IPS-18c (cell line): ENCODE measurements around the gene CMSS1.

Experiments
- H3K4me3 ChIP-seq: 2 replicates; pipeline ENCODE4 v1.7.0; 2013; ENCODE audit warnings: low read depth, mild to moderate bottlenecking, low read length, moderate library complexity; ENCODE audit not compliant: insufficient read depth
- H3K9me3 ChIP-seq: one replicate; pipeline ENCODE4 v1.6.1; 2013; ENCODE audit warnings: mild to moderate bottlenecking, low read length, moderate library complexity; ENCODE audit not compliant: control insufficient read depth, insufficient read depth

Gene CMSS1

DNA sequence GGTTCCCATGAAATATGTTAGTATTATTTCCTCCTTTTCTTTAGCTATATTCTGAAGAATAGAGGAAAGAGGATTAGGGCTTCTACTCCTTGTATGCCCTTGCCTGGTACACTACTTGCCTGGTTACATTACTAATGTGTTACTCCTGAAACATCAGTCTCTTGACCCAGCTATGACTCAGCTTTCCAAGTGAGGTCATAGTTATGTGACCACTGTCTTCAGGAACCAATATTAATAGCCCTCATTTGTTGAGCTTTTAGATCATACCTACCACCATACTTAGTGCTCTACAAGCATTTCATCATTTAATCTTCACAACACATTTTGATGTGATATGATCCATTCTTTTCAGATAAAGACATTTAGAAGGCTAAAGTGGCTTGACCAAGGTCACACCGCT, 60.3 kb downstream of the CMSS1 start:
- no peaks in the 10 kb centered on the region for H3K9me3 ChIP-seq
- H3K4me3 ChIP-seq = no peak overlapping the region

DNA sequence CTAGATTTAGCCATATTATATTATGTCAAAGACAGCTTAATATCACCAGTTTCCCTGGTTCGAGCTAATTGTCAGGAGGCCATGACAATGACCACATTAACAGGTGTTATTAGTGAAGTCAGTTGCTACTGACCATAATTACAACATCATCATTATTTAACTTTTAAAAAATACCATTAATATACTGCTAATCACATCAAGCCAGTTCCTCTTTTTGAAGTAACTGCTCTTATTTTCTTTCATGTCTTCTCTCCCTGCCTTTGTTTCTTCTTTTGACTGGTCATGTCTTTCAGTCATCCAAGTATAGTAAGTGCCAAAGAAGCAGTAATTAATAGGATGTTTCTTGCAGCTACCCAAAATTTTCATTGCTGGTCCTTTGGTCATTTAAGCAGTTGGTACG, 61.6 kb downstream of the CMSS1 start:
- no peaks in the 10 kb centered on the region for H3K9me3 ChIP-seq

DNA sequence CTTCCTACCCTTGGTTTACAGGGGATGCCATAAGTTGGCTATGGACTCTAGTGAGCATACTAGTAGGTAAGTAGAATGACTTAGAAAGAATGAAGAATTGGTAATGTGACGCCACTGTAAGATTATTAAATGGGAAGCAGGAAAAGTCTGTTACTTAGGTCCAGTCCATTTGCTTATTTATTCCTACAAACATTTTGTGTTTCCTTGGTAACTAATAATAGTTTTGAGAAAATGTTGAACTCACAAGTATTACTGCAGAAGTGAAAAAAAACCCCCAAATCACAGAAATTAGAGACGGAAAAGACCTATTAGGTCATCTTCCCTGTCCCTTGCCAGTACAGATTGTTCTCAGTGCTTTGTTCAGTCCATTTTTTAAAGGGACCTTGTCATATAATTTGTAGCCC, 63.5 kb downstream of the CMSS1 start:
- Histone ChIP-seq H3K4me3 (no peak overlapping the region), H3K9me3 (no peaks in the 10 kb centered on the region)

More for the DNA sequence above, 61.6 kb downstream of the CMSS1 start:
- H3K4me3 ChIP-seq = no peak overlapping the region

DNA sequence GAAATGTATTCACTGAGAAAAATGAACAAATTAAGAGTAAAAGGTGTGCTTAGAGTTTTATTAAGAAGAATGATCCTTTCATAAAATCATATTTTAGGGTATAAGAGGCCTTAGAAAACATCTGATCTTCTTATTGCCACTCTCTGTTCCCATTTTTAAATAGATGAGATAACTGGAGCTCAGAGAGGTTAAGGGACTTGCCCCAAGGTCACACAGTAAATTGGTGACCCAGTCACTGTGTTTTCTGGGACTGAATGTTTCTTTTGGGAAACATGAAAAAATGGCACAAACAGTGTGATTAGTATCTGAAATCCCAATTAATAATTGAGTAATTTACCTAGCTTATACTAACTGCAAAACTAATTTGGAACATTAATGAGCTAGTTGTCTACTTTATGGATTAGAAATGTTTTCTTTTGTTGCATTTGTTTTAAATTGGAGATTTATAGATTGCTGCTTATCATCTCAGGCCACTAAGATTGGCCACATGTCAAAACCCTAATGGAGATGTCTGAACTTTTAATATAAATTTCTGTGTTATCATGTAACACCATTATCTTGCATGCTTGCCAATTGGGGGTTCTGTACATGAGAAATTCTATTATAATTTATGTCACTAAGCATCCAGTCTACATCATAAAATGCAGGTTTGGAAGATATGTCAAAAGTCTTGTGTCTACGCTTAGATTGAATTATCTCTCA, 64.9 kb downstream of the CMSS1 start:
- Histone ChIP-seq H3K9me3 (no peaks in the 10 kb centered on the region), H3K4me3 (no peak overlapping the region)

DNA sequence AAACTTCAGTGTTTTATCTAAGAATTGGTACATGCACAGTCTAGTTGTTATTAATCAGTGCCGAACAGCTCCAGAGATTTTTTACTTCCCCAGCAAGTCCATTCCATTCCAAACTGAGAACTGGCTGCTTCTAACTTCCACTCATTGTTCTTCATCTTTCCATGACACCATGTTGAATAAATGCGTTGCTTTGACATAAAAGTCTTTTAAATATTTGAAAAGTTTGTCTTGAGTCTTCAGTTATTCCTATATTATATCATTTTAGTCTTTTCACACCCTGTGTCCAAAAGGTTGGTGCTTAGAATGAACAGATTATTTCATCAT, 65.4 kb downstream of the CMSS1 start:
- Histone ChIP-seq H3K9me3 (no peaks in the 10 kb centered on the region), H3K4me3 (no peak overlapping the region)

DNA sequence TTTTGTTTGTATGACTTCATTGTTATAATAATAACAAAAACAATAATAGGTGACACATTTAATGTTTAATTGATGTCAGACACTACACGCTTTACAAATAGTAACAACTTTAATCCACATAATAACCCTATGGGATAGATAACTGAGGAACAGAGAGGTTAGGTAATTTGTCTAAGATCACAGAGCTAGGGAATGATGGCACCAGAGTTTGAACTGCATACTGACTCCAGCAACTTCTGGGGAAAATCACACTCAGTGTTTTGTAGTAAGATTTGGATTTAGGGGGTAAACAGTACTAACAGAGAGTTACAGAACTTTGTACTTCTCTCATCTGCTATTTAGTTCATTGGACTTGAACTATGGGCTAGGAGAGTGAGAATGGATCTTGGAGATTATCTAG, 66.0 kb downstream of the CMSS1 start:
- no peaks in the 10 kb centered on the region for H3K9me3 ChIP-seq
- no peak overlapping the region for H3K4me3 ChIP-seq

DNA sequence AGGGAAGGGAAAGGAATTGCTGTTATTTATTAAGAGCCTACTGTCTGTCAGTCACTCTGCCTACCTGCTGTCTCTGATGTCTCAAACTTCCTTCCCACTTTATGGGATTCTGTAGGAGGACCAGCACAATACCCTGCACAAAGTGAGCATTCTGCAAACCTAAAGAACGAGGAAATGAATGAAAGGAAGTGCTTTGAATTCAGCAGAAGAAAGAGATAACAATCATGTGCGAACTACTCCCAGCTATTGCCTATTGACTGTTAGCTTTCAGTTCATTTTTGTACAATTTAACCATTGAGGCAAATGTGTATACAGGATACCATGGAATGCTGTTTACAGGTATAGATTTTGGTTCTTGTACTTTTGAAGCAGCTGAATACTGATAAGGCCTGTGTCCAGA, 66.8 kb downstream of the CMSS1 start:
- no peaks in the 10 kb centered on the region for H3K9me3 ChIP-seq

DNA sequence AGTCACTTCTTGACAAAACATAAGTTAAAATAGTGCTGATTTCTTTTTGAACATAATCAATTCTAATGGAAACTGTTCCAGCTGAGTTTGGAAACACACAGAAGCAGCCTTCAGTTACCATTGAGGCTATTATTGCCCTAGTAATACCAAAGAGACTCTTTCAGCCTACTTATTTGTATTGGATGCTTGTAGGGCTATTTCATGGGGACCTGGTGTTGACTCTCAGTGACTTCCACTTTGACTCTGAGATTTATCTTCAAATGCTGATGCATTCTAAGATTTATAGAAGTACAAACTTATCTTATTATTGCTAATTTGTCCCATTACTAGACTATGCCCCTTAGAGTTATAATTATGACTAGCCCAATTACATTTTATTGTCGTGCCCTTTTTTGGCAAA, 67.4 kb downstream of the CMSS1 start:
- Histone ChIP-seq H3K4me3 (no peak overlapping the region), H3K9me3 (no peaks in the 10 kb centered on the region)

More for the DNA sequence above, 66.8 kb downstream of the CMSS1 start:
- no peak overlapping the region for H3K4me3 ChIP-seq

DNA sequence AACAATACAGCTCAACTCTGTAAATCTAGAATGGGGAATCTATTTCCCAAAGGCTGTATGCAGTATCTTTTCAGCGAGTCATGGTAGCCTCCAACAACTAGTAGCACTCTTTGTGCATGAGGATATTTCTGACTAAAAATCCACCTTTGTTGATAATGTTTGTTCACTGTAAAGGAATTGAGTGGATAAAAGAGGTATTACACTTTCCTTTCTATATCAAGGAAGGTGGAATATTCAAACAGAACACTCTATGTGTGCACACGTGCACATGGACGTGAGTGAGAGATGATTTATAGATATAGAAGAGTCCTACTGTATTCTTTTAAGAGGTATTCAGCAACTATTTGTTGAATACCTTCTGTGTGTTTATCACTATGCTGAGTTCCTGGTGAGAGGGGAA, 68.2 kb downstream of the CMSS1 start:
- H3K4me3 ChIP-seq = no peak overlapping the region

DNA sequence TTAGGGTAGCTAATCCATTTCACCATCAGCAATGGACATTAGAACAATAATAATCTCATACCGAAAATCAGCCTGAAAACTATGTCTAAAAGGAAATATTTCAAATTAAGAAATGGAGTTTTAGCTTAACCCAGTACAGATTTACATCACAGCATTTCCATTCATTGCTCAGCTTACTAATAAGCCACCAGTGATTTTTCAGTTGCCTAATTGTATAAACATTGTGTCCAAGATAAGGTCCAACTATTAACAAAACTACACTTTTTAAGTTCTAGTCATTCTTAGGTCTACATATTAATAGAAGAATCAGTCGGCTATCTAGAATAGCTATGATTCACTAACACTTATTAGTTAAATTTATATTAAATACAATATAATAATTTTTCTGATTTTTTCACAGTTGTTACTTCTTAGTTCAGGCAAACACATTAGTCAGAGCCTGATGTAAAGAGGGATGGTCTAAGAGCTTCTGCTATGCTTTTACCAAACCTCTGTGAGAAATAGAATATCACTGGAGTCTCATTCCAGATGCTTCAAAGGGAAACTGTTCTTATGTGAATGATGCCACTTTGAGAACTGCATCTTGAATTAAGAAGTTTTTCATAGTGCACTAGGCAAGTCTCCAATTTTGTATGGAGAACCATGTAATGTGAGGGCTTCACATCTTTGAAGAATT, 74.1 kb downstream of the CMSS1 start:
- H3K4me3 ChIP-seq = no peak overlapping the region

More for the DNA sequence above, 68.2 kb downstream of the CMSS1 start:
- H3K9me3 ChIP-seq = no peaks in the 10 kb centered on the region

DNA sequence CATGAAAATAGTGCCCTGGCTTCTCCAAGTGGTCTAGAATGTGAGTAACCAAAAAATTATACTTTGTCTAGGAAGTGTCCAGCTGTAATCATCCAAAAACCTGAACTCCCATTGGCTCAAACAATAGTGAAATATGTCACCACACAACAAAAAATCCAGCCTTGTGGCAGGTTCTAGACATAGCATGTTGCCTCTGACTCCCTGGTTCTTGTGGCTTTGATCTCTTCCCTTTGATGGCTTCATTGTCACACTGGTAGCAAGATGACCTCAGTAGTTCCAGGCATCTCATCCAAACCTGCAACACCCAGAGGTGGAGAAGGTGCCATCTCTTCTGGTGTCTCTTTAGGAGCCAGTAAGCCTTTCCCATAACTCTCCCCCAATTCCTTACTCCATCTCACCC, 74.7 kb downstream of the CMSS1 start:
- no peaks in the 10 kb centered on the region for H3K9me3 ChIP-seq
- no peak overlapping the region for H3K4me3 ChIP-seq

More for the DNA sequence above, 74.1 kb downstream of the CMSS1 start:
- no peaks in the 10 kb centered on the region for H3K9me3 ChIP-seq

DNA sequence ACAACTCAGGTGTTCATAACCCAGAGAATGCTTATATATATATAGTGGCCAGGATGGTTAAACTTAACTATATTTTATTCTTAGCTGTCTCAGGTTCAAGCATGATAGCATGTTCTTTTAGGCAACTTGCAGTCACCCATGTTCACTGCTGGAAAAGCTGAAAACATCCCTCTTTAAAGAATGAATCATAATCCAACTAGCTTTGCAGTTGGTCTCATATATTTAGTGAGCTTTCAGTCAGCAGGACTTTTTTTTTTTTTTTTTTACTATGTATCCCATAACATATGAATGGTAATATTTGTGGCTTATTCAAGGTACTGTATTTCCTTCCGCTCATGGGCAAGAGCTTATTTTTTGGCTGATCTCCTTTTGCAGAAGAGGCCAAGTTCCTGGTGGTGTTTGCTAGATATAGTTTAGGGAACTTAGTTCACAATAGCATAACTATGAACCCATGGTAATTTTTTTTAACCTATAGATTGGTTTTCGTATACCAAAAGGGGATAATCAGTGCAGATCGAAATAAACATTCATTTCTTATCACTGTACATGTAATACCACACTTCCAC, 77.6 kb downstream of the CMSS1 start:
- Histone ChIP-seq H3K4me3 (no peak overlapping the region), H3K9me3 (no peaks in the 10 kb centered on the region)

DNA sequence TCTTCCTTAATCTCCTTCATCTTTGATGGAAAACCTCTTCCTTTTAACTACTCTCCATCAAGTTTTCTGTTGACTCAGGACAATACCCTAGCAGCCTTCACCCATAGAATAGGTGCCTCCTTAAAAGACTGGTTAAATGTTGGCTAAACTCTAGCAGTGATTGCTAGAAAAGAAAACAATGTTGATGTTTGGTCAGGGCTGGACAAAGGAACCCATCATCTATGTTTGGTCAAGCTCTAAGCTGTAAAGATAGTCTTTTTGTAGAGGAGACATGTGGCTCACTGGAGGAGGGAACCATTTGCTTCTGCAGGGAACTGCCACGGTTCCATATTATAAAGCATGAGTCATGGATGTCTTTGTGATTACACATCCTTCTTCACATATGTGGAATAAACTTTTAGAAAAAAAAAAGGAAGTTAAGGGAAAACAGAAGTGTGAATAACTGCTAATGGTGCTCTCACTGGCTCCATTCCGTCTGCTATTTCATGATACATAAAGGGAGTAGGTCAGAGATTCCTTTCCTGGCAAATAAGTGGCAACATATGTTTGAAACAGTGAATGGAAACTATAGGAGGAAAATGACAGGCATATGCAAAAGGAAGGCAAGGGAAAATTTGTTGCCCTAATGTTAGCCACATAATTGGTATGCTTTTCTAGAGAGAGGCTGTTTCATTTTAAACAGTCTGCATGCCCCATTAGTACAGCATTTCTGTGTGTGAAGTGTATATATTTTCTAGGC, 78.2 kb downstream of the CMSS1 start:
- no peak overlapping the region for H3K4me3 ChIP-seq

DNA sequence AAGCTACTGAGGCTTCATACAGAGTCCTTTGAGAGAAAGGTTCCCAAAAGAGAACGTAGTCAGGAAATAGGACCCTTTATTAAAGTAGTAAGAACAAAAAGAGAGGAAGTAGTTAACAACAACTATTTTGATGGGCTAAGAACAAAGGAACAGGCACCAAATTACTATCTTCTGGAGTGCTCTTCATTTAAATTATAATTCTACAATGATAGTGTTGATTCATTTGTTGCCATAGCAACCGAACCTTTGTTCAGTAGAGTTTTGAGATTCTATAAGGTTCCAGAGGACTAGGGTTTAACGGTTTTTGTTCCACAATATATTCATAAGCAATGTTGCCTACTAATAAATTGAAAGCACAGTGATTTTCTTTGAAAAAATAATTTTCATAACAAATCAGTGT, 78.8 kb downstream of the CMSS1 start:
- Histone ChIP-seq H3K9me3 (no peaks in the 10 kb centered on the region), H3K4me3 (no peak overlapping the region)

More for the DNA sequence above, 78.2 kb downstream of the CMSS1 start:
- no peaks in the 10 kb centered on the region for H3K9me3 ChIP-seq

DNA sequence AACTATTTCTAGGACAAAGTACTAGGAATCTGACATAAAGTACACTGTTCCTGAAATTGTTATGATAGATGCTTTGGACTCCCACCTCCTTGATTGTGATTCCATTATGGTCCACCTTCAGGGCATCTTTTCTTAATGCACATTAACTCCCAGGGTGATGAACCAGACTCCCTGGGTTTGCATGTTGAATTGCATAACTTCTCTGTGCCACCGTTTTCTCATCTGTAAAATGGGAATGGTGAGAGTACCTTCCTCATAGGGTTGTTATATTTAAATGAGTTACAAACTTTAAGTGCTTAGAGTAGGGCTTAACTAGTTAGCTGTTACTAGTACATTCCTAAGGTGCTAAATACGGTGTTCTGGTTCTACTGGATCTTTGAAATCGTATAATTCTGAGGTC, 81.9 kb downstream of the CMSS1 start:
- Histone ChIP-seq H3K9me3 (no peaks in the 10 kb centered on the region), H3K4me3 (no peak overlapping the region)

DNA sequence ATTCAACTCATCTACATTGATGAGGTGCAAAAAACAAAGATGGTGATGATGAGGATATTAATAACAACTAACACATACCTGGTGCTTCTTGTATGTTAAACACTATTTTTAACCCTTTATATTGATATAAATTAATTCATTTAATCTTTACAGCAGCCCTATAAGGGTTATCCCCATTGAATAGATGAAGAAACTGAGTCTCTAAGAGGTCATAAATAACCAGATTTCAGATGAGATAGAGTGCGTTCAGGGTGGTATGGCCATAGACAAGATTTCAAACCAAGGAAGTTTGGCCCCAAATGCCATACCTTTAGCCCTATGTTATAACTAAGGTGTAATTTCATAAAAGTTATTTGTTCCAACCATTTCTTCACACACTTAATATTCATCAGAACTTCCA, 82.6 kb downstream of the CMSS1 start:
- H3K4me3 ChIP-seq = no peak overlapping the region
- H3K9me3 ChIP-seq = no peaks in the 10 kb centered on the region

DNA sequence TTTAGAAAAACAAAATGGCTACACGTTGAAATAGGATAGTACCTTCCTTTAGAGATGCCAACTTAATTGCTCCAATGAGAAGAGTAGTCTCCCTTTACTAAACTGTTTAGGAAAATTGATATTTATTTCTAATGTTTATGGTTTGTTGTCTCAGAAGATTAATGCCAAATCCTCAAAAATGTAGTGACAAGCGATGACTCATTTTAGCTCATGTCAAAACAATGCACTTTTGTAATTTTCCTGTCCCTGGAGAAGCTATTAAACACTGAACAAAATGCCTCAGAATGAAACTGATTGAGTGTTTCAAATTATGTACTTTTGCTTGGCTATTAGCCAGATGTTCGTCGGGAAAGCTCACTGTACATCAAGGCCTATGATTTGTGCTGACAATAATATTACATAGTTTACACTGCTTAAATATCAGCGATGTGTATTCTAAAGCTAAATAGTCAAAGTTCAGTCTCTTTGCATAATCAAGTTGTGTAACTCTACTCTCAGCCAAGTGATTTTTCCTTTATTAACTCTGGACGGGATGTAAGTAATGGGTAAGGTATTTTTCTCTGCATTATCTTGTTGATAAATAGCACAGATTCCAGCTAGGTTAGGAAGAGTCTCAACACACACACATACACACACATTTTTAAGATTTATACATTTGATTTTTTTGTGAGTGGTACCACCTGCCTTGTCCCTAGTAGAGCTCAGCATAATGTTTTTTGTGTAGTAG, 83.7 kb downstream of the CMSS1 start:
- Histone ChIP-seq H3K4me3 (no peak overlapping the region), H3K9me3 (no peaks in the 10 kb centered on the region)
